GM12891 (cell line): ENCODE results near the gene RECK.

Source experiments
- POLR2A ChIP-seq: IDR thresholded peaks from 2 replicates; pipeline ENCODE4 v1.6.1; 2011; ENCODE audit warnings: low read depth, low read length, control low read depth
- TAF1 ChIP-seq: IDR thresholded peaks from 2 replicates; pipeline ENCODE4 v1.6.1; 2011; ENCODE audit warnings: low read depth, low read length, control low read depth

- TF ChIP-seq POLR2A (no peak), TAF1 (no peak)
These were observed 14.7 kb upstream of the RECK start for GRCh38 chr9:36021968-36022367.
